ENCODE results near the gene THUMPD2.

The THUMPD2 gene

GRCh38 chr2:39738936-39739335, 40.1 kb downstream of the THUMPD2 start:
- Histone ChIP-seq H3K9me3 (ENCODE audit: insufficient read depth, low read depth, low read length) (no peaks in the 10 kb centered on the region), H3F3A (ENCODE audit: low read depth) (no peaks in the 10 kb centered on the region), H3K79me2 (ENCODE audit: insufficient read depth, low read length) (peaks cover 5% of the 10 kb centered on the region; the same call in 1 of the 2 replicates), H2AFZ (ENCODE audit: low read length) (no peak overlapping the region), H3K9me2 (replicated peaks; ENCODE audit: low read depth, low read length) (no peaks in the 10 kb centered on the region), H3K36me3 (ENCODE audit: insufficient read depth, low read length) (peaks cover 84% of the 10 kb centered on the region), H3K9ac (ENCODE audit: low read depth, low read length, poor library complexity, severe bottlenecking) (no peak overlapping the region), H4K20me1 (ENCODE audit: insufficient read depth, low read length, poor library complexity, severe bottlenecking) (no peaks in the 10 kb centered on the region), H3K4me2 (ENCODE audit: low read depth, low read length, poor library complexity, severe bottlenecking) (no peak overlapping the region), H3K4me3 (ENCODE audit: low read length, poor library complexity, severe bottlenecking) (no peak overlapping the region), H3K4me1 (ENCODE audit: insufficient read depth, low read length, poor library complexity, severe bottlenecking) (no peaks in the 10 kb centered on the region), H3K27me3 (ENCODE audit: insufficient read depth, low read length, poor library complexity, severe bottlenecking) (no peaks in the 10 kb centered on the region)
- TF ChIP-seq EZH2phosphoT487 (IDR thresholded peaks at IDR 0.05; ENCODE audit: borderline replicate concordance) (no peak), CTCF (conservative IDR thresholded peaks at IDR 0.05; ENCODE audit: low read length) (no peak)

GRCh38 chr2:39737661-39738060, 41.4 kb downstream of the THUMPD2 start:
- Histone ChIP-seq H3K4me1 (ENCODE audit: insufficient read depth, low read length, poor library complexity, severe bottlenecking) (no peaks in the 10 kb centered on the region), H3K36me3 (ENCODE audit: insufficient read depth, low read length) (peaks cover 78% of the 10 kb centered on the region), H2AFZ (ENCODE audit: low read length) (no peak overlapping the region), H3K4me3 (ENCODE audit: low read length, poor library complexity, severe bottlenecking) (no peak overlapping the region), H3K9me3 (ENCODE audit: insufficient read depth, low read depth, low read length) (no peaks in the 10 kb centered on the region), H3K27me3 (ENCODE audit: insufficient read depth, low read length, poor library complexity, severe bottlenecking) (no peaks in the 10 kb centered on the region), H3K4me2 (ENCODE audit: low read depth, low read length, poor library complexity, severe bottlenecking) (no peak overlapping the region), H3K9me2 (replicated peaks; ENCODE audit: low read depth, low read length) (no peaks in the 10 kb centered on the region), H3K79me2 (ENCODE audit: insufficient read depth, low read length) (peaks cover 5% of the 10 kb centered on the region; the same call in 1 of the 2 replicates), H4K20me1 (ENCODE audit: insufficient read depth, low read length, poor library complexity, severe bottlenecking) (no peaks in the 10 kb centered on the region), H3K9ac (ENCODE audit: low read depth, low read length, poor library complexity, severe bottlenecking) (no peak overlapping the region), H3F3A (ENCODE audit: low read depth) (no peaks in the 10 kb centered on the region)
- TF ChIP-seq EZH2phosphoT487 (IDR thresholded peaks at IDR 0.05; ENCODE audit: borderline replicate concordance) = no peak
- TF ChIP-seq CTCF (conservative IDR thresholded peaks at IDR 0.05; ENCODE audit: low read length) = no peak

- H3K27me3 ChIP-seq (ENCODE audit: insufficient read depth, low read length, poor library complexity, severe bottlenecking) = no peaks in the 10 kb centered on the region
- H3K9me2 ChIP-seq (replicated peaks; ENCODE audit: low read depth, low read length) = no peaks in the 10 kb centered on the region
- no peaks in the 10 kb centered on the region for H3K9me3 ChIP-seq (ENCODE audit: insufficient read depth, low read depth, low read length)
- no peak overlapping the region for H3K4me3 ChIP-seq (ENCODE audit: low read length, poor library complexity, severe bottlenecking)
- no peaks in the 10 kb centered on the region for H4K20me1 ChIP-seq (ENCODE audit: insufficient read depth, low read length, poor library complexity, severe bottlenecking)
- H3K4me2 ChIP-seq (ENCODE audit: low read depth, low read length, poor library complexity, severe bottlenecking) = no peak overlapping the region
- H3F3A ChIP-seq (ENCODE audit: low read depth) = no peaks in the 10 kb centered on the region
- no peaks in the 10 kb centered on the region for H3K4me1 ChIP-seq (ENCODE audit: insufficient read depth, low read length, poor library complexity, severe bottlenecking)
- H2AFZ ChIP-seq (ENCODE audit: low read length) = no peak overlapping the region
- no peak overlapping the region for H3K9ac ChIP-seq (ENCODE audit: low read depth, low read length, poor library complexity, severe bottlenecking)
- H3K79me2 ChIP-seq (ENCODE audit: insufficient read depth, low read length) = peaks cover 5% of the 10 kb centered on the region; the same call in 1 of the 2 replicates
- TF ChIP-seq CTCF (conservative IDR thresholded peaks at IDR 0.05; ENCODE audit: low read length) (no peak), EZH2phosphoT487 (IDR thresholded peaks at IDR 0.05; ENCODE audit: borderline replicate concordance) (no peak)
- peaks cover 68% of the 10 kb centered on the region for H3K36me3 ChIP-seq (ENCODE audit: insufficient read depth, low read length)
Observed at GRCh38 chr2:39736640-39737039, 42.4 kb downstream of the THUMPD2 start.
